Measurements from ENCODE around the gene ECI1.

GRCh38 chr16:2210386-2211365 is 40.7 kb downstream of the ECI1 start, which contains the start of gene BRICD5:
- TF ChIP-seq CTCF (conservative IDR thresholded peaks at IDR 0.05; ENCODE audit: low read length) (no peak), EZH2phosphoT487 (IDR thresholded peaks at IDR 0.05; ENCODE audit: borderline replicate concordance) (no peak)
